Loucy (cell line): ENCODE measurements around the gene PHTF2.

Experiments used
- H2AFZ ChIP-seq: fragments of 200-600 bp; sonication (generic); 2 replicates; pipeline ENCODE4 v1.6.0; 2016; ENCODE audit warnings: antibody characterized with exemption, mild to moderate bottlenecking, low read length, moderate library complexity
- H3F3A ChIP-seq: fragments of 200-600 bp; 2 replicates; pipeline ENCODE4 v1.6.0; 2016; ENCODE audit warnings: antibody characterized with exemption, low read depth, mild to moderate bottlenecking
- H3K27me3 ChIP-seq: fragments of 200-600 bp; sonication (generic); 2 replicates; pipeline ENCODE4 v1.6.1; 2014; ENCODE audit warnings: low read length, mild to moderate bottlenecking; ENCODE audit not compliant: insufficient read depth, poor library complexity, severe bottlenecking
- H3K36me3 ChIP-seq: fragments of 200-600 bp; sonication (generic); 2 replicates; pipeline ENCODE4 v1.6.1; 2016; ENCODE audit warnings: low read length; ENCODE audit not compliant: insufficient read depth
- H3K4me1 ChIP-seq: fragments of 200-600 bp; sonication (generic); 2 replicates; pipeline ENCODE4 v1.5.1; 2014; ENCODE audit warnings: low read length, mild to moderate bottlenecking; ENCODE audit not compliant: insufficient read depth, poor library complexity, severe bottlenecking
- H3K4me2 ChIP-seq: fragments of 200-600 bp; sonication (generic); 2 replicates; pipeline ENCODE4 v1.6.0; 2014; ENCODE audit warnings: antibody characterized with exemption, low read length, low read depth, mild to moderate bottlenecking; ENCODE audit not compliant: poor library complexity, severe bottlenecking
- H3K4me3 ChIP-seq: fragments of 200-600 bp; sonication (generic); 2 replicates; pipeline ENCODE4 v1.5.1; 2014; ENCODE audit warnings: low read length, mild to moderate bottlenecking, mixed read lengths; ENCODE audit not compliant: poor library complexity, severe bottlenecking
- H3K79me2 ChIP-seq: fragments of 200-600 bp; sonication (generic); 2 replicates; pipeline ENCODE4 v1.6.1; 2014; ENCODE audit warnings: low read length; ENCODE audit not compliant: insufficient read depth
- H3K9ac ChIP-seq: fragments of 200-600 bp; sonication (generic); 2 replicates; pipeline ENCODE4 v1.6.0; 2014; ENCODE audit warnings: mild to moderate bottlenecking, low read depth, low read length, moderate library complexity; ENCODE audit not compliant: poor library complexity, severe bottlenecking
- H3K9me2 ChIP-seq: fragments of 200-600 bp; sonication (generic); replicated peaks from 2 replicates; pipeline ENCODE4 v1.6.1; 2016; ENCODE audit warnings: low read depth, low read length, mixed read lengths
- H3K9me3 ChIP-seq: fragments of 200-600 bp; sonication (generic); 2 replicates; pipeline ENCODE4 v1.6.1; 2014; ENCODE audit warnings: mild to moderate bottlenecking, antibody characterized with exemption, low read length, low read depth; ENCODE audit not compliant: insufficient read depth
- H4K20me1 ChIP-seq: fragments of 200-600 bp; sonication (generic); 2 replicates; pipeline ENCODE4 v1.6.0; 2014; ENCODE audit warnings: antibody characterized with exemption, low read length, mild to moderate bottlenecking; ENCODE audit not compliant: insufficient read depth, poor library complexity, severe bottlenecking
- CTCF ChIP-seq: fragments of 200-600 bp; sonication (generic); conservative IDR thresholded peaks from 2 replicates; pipeline ENCODE4 v1.5.1; 2014; ENCODE audit warnings: mild to moderate bottlenecking, antibody characterized with exemption, low read length
- EZH2phosphoT487 ChIP-seq: fragments of 200-600 bp; IDR thresholded peaks from 2 replicates; pipeline ENCODE4 v1.6.1; 2018; ENCODE audit warnings: antibody characterized with exemption, mild to moderate bottlenecking, moderate library complexity, borderline replicate concordance

PHTF2 gene

GRCh38 chr7:77799078-77799964 is 748 bp downstream of the PHTF2 start:
- Histone ChIP-seq H3K79me2 (peaks cover 69% of the 10 kb centered on the region), H3K4me2 (peak overlapping the region; percentile 75), H3K4me3 (peak overlapping the region; percentile 92), H3K27me3 (no peaks in the 10 kb centered on the region), H3K9ac (peak overlapping the region; percentile 76), H3K9me2 (no peaks in the 10 kb centered on the region), H4K20me1 (peaks cover 51% of the 10 kb centered on the region), H2AFZ (peak overlapping the region; percentile 82), H3F3A (no peaks in the 10 kb centered on the region), H3K36me3 (no peaks in the 10 kb centered on the region), H3K4me1 (peaks cover 52% of the 10 kb centered on the region), H3K9me3 (no peaks in the 10 kb centered on the region)
- TF ChIP-seq CTCF (no peak), EZH2phosphoT487 (no peak)

GRCh38 chr7:77800158-77800557 is 1.6 kb downstream of the PHTF2 start:
- Histone ChIP-seq H3K9me3 (no peaks in the 10 kb centered on the region), H3K9me2 (no peaks in the 10 kb centered on the region), H3K4me2 (peak overlapping the region; percentile 75), H3K79me2 (peaks cover 71% of the 10 kb centered on the region), H3K36me3 (no peaks in the 10 kb centered on the region), H3K27me3 (no peaks in the 10 kb centered on the region), H3K4me1 (peaks cover 52% of the 10 kb centered on the region), H3K4me3 (peak overlapping the region; percentile 92), H3F3A (no peaks in the 10 kb centered on the region), H3K9ac (peak overlapping the region; percentile 76), H2AFZ (no peak overlapping the region), H4K20me1 (peaks cover 51% of the 10 kb centered on the region)
- no peak for TF ChIP-seq EZH2phosphoT487
- TF ChIP-seq CTCF = no peak

GRCh38 chr7:77800730-77801129 is 2.2 kb downstream of the PHTF2 start:
- no peak overlapping the region for H3K9ac ChIP-seq
- peaks cover 72% of the 10 kb centered on the region for H3K79me2 ChIP-seq
- peak overlapping the region; percentile 75 for H3K4me2 ChIP-seq
- no peaks in the 10 kb centered on the region for H3F3A ChIP-seq
- peaks cover 52% of the 10 kb centered on the region for H3K4me1 ChIP-seq
- no peaks in the 10 kb centered on the region for H3K9me3 ChIP-seq
- H3K36me3 ChIP-seq = no peaks in the 10 kb centered on the region
- no peak overlapping the region for H2AFZ ChIP-seq
- no peaks in the 10 kb centered on the region for H3K27me3 ChIP-seq
- H4K20me1 ChIP-seq = peaks cover 51% of the 10 kb centered on the region
- H3K4me3 ChIP-seq = peak overlapping the region; percentile 92
- H3K9me2 ChIP-seq = no peaks in the 10 kb centered on the region
- no peak for TF ChIP-seq EZH2phosphoT487
- no peak for TF ChIP-seq CTCF
